Measurements from ENCODE around the gene LIN52. TPM values are rescaled to one million over a fixed set of nuclear protein-coding genes. Genes with fewer than 3 reads are reported as not detected.
"Not testable (repeated sequence)": the region's sequence is repeated elsewhere in the genome, so short reads cannot be mapped to it uniquely, and the experiment has no call there.

The LIN52 gene
- total and polyA plus RNA-seq, 9 of the 15 experiments (the other 6 are each of a cell fraction or from before 2014, with no cell fraction given): 4.6 to 11.8 (median 9.2) TPM

DNA sequence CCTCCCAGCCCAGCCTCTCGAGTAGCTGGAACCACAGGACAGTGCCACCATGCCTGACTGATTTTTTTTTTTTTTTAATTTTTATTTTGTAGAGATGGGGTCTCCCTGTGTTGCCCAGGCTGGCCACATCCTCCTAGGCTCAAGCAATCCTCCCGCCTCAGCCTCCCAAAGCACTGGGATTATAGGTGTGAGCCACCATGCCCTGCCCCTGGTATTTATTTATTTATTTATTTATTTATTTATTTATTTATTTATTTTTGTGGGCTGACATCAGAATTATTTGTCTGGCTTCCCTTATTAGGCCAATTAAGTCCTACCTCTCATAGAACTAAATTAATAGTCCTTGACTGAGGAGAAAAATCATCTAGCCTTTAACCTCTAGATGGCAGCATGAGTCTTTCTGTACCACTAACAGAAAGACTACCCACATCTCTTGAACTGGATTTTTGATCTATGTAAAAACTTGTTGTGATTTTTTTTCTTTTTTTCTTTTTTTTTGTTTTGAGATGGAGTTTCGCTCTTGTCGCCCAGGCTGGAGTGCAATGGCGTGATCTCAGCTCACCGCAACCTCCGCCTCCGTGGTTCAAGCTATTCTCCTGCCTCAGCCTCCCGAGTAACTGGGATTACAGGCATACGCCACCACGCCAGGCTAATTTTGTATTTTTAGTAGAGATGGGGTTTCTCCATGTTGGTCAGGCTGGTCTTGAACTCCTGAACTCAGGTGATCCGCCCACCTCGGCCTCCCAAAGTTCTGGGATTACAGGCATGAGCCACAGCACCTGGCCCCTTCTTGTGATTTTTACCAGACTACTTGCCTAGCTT, 26.9 kb downstream of the LIN52 start:
- H3K9me1 ChIP-seq (ENCODE audit: control insufficient read depth, insufficient read depth, low read length); H3K4me2 ChIP-seq (ENCODE audit: insufficient read depth, low read length); H3K36me3 ChIP-seq (ENCODE audit: control insufficient read depth, insufficient read depth, low read length); H3K27ac ChIP-seq (ENCODE audit: extremely low read depth, low read depth, low read length); H3K4me3 ChIP-seq; in situ Hi-C loops (cut with MboI); H2AFZ ChIP-seq (ENCODE audit: low read depth, low read length); H3K27me3 ChIP-seq (ENCODE audit: control insufficient read depth in 2 of 2, insufficient read depth in 2 of 2, low read length in 2 of 2); BruUV-seq (replicated peaks); H3K4me1 ChIP-seq (replicated peaks in 1 of 2; ENCODE audit: control insufficient read depth in 2 of 2, insufficient read depth in 2 of 2, low read length in 2 of 2); H3K79me2 ChIP-seq (ENCODE audit: control insufficient read depth, insufficient read depth, low read length); H3K9ac ChIP-seq (ENCODE audit: insufficient read depth in 1 of 2, low read depth in 2 of 2, low read length in 2 of 2); H3K9me3 ChIP-seq (replicated peaks; ENCODE audit: control insufficient read depth, insufficient read depth, low read depth, low read length); H4K20me1 ChIP-seq (replicated peaks; ENCODE audit: control insufficient read depth, insufficient read depth, low read length): not testable (repeated sequence)
- CTCF ChIA-PET (ENCODE audit: low intra/inter-chr PET ratio): interaction anchor here (1.2 to 3.6 kb wide), 4 partner anchors 138 to 146 kb away, joined by 6 to 43 read pairs (median 13); no protein-coding TSS in a partner anchor
- DNase-seq (ENCODE audit: extremely low read depth in 1 of 4, low spot score in 3 of 4) (peak; percentile 15 to 45 (median 23)), FAIRE-seq (peak; percentile 74), ATAC-seq (peak; percentile 70; the same call in 2 of the 3 replicates)
- POLR2A ChIA-PET: interaction anchor here (0.6 kb wide), 1 partner anchor 55 kb away, joined by 3 read pairs; no protein-coding TSS in a partner anchor
- 69% methylated on average over 8 of the region's 13 CpGs for WGBS (ENCODE audit: insufficient coverage, low coverage, missing lambda C conversion rate)
- intact Hi-C loops (cut with micrococcal nuclease): loop anchor here (1.0 to 10.0 kb wide), 2 partner anchors 103 to 140 kb away; no protein-coding TSS in a partner anchor
- TF ChIP-seq, protein P1, sequence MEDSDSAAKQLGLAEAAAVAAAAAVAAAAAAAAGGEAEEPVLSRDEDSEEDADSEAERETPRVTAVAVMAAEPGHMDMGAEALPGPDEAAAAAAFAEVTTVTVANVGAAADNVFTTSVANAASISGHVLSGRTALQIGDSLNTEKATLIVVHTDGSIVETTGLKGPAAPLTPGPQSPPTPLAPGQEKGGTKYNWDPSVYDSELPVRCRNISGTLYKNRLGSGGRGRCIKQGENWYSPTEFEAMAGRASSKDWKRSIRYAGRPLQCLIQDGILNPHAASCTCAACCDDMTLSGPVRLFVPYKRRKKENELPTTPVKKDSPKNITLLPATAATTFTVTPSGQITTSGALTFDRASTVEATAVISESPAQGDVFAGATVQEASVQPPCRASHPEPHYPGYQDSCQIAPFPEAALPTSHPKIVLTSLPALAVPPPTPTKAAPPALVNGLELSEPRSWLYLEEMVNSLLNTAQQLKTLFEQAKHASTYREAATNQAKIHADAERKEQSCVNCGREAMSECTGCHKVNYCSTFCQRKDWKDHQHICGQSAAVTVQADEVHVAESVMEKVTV (CRISPR knock-in tag; IDR thresholded peaks at IDR 0.05): peak; percentile 35; the same call in 1 of the 2 replicates
- TF ChIP-seq RAD21 (CRISPR knock-in tag; conservative IDR thresholded peaks at IDR 0.05 in 1 of 2, IDR thresholded peaks at IDR 0.05 in 1 of 2) (peak; percentile 50 to 70), SMC3 (conservative IDR thresholded peaks at IDR 0.05; ENCODE audit: insufficient read depth, low read depth, low read length) (peak; percentile 40; the same call in 1 of the 2 replicates), ZC3H11A (IDR thresholded peaks at IDR 0.05; ENCODE audit: low read depth, low read length) (peak; percentile 53; the same call in 1 of the 2 replicates), ZNF121 (CRISPR knock-in tag; conservative IDR thresholded peaks at IDR 0.05) (peak; percentile 49)
- TF ChIP-seq, protein P2, sequence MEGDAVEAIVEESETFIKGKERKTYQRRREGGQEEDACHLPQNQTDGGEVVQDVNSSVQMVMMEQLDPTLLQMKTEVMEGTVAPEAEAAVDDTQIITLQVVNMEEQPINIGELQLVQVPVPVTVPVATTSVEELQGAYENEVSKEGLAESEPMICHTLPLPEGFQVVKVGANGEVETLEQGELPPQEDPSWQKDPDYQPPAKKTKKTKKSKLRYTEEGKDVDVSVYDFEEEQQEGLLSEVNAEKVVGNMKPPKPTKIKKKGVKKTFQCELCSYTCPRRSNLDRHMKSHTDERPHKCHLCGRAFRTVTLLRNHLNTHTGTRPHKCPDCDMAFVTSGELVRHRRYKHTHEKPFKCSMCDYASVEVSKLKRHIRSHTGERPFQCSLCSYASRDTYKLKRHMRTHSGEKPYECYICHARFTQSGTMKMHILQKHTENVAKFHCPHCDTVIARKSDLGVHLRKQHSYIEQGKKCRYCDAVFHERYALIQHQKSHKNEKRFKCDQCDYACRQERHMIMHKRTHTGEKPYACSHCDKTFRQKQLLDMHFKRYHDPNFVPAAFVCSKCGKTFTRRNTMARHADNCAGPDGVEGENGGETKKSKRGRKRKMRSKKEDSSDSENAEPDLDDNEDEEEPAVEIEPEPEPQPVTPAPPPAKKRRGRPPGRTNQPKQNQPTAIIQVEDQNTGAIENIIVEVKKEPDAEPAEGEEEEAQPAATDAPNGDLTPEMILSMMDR (IDR thresholded peaks at IDR 0.05 in 2 of 3, conservative IDR thresholded peaks at IDR 0.05 in 1 of 3; ENCODE audit: insufficient read depth in 2 of 3, low read depth in 1 of 3, low read length in 3 of 3): peak in 2 of 3 experiments; percentile 39 to 70; a peak in 3 of 6 replicates
- TF ChIP-seq, protein P3, sequence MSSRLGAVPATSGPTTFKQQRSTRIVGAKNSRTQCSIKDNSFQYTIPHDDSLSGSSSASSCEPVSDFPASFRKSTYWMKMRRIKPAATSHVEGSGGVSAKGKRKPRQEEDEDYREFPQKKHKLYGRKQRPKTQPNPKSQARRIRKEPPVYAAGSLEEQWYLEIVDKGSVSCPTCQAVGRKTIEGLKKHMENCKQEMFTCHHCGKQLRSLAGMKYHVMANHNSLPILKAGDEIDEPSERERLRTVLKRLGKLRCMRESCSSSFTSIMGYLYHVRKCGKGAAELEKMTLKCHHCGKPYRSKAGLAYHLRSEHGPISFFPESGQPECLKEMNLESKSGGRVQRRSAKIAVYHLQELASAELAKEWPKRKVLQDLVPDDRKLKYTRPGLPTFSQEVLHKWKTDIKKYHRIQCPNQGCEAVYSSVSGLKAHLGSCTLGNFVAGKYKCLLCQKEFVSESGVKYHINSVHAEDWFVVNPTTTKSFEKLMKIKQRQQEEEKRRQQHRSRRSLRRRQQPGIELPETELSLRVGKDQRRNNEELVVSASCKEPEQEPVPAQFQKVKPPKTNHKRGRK (tag; IDR thresholded peaks at IDR 0.05): 0 out of 2 replicates have a peak, but pooled peaks have one; percentile 10
